Diencephalon (tissue), 1 donor: ENCODE measurements around the gene SH3YL1. TPM values are rescaled to one million over a fixed set of nuclear protein-coding genes. Genes with fewer than 3 reads are reported as not detected.

Experiments
- total RNA-seq: library from RNA; depleted of rRNA; stranded (reverse); fragments of >200 nt; gene quantifications from one replicate; pipeline ENCODE4 v1.2.3, GENCODE V29; 2014

Gene SH3YL1, protein sequence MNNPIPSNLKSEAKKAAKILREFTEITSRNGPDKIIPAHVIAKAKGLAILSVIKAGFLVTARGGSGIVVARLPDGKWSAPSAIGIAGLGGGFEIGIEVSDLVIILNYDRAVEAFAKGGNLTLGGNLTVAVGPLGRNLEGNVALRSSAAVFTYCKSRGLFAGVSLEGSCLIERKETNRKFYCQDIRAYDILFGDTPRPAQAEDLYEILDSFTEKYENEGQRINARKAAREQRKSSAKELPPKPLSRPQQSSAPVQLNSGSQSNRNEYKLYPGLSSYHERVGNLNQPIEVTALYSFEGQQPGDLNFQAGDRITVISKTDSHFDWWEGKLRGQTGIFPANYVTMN
- 78.7 TPM for total RNA-seq

DNA sequence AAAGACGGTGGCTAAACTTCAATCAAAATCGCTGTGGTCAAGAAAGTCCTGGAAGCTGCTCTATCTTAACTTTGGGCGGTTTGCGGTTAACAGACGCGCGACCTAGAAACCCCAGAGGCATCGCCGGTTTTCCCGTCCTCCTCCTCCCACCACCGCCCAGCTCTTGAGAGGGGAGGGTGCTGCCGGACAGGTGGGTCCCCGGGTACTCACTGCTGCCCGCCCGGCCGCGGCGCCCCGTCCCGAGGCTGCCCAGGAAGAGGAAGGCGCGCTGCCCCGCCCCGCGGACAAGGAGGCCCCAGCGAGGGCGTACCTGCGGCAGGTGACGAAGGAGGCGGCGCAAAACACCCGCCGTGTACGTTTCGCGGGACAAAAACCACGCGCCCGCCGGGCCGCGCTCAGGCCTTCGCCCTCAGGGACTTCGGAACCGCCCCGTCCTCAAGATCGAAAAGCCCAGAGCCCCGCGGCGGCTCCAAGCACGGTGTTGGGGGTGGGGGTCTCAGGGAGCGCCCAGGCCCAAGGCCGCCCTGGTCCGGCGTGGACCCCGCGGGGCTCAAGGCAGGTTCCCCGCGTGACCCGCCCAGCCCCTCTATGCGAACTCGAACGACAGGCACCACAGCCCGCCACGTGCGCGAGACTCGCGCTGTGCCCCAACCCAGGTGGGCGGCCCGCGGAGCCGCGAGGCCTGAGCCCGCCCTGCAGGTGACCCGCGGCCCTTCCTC is at the start of gene SH3YL1:
SH3YL1 (minus strand) TSS at position 259 of the 719 bp plus-strand sequence; CDS start at position 211, 48 bp downstream.

DNA sequence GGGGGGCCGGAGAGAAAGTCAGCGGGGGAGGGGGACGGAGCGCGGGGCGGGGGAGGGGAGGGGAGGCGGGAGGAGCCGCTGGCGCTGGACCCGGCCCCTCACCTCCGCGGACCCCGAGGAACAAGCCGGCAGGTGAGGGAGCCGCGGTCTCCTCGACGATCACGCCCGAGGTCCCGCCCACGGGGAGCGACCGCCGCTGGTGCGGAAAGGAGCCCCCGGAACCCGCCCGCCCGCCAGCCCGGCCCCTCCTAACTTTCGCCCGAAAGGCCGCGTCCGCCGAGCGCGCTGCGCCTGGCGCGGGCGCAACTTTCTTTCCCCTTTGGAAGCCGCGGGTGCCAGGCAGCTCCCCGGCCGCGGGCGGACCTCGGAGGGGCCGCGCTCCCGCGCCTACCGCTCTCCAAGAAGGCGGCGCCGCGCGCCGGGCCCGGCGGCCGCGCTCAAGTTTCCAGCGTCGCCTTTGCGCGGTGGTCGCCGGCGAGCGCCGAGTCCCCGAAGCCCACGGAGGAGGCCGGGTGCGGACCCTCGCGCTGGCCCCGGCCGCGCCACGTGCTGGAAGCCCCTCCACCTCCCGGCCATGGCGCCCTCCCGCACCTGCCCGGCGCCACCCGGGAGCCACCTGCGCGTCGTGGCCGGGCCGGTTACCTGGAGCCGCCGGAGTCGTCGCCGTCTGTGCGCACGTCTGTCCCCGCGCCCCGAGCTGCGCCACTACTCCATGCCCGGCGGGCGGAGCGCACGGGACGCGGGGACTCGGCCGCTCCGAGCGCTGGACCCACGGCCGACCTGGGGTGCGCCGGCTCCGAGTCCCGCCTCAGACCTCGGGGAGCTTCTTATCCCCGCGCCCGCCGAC is 24.3 kb upstream of the SH3YL1 start, which contains the start of gene ALKAL2:
ALKAL2 (minus strand) TSS at position 181 of the 847 bp plus-strand sequence. CDS start 256 bp downstream, outside the sequence.

DNA sequence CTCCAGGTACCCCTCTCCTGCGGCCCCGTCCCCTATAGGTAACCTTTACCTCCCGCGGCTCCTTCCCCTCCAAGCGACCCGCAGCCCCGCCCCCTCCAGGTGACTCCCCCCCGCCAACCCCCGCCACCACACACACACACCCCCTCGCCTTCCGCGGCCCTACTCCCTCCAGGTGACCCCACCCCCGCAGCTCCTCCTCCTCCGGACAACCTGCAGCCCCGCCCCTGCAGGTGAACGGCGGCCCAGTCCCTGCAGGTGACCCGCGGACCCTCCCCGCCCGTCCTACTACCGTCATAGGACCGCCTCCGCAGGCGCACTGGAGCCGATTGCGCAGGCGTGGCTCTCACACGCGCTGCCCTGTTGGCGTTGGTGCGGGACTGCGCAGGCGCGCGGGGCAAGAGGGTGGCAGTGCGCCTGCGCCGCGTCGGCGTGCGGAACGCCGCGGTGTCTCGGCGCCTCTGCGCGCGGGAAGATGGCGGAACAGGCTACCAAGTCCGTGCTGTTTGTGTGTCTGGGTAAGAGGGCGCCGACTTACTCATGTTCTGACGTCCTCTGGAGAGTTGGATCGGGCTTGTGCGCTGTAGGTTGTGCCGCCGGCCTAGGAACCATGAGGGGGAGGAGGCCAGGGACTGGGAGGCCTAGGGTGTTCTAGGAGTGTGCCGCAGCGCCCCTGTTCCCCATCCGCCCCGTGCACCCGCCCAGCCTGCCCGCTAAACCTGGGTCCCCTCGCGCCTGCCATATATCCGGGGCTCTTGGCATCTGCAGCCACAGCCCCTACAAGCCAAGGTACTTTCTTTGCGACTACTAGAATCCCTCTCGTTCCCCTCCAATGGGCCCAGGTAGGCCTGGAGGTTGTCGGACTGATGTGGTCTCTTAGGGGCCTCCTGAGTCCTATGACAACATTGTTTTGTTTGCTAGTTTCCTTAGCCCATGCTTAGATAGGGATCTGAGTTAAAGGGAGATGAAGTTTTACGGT is 949 bp upstream of the SH3YL1 start, which contains the start of gene ACP1:
ACP1 (plus strand) TSS at position 455 of the 976 bp plus-strand sequence; CDS start at position 473, 18 bp downstream.

Other genes with a start within 250 kb of the SH3YL1 start
- gene FAM110C, start 217.5 kb downstream of the SH3YL1 start, total RNA-seq, result 2.3 TPM
- gene ACP1, start 915 bp upstream of the SH3YL1 start, total RNA-seq, result 122 TPM
- 1.4 TPM for gene ALKAL2, start 24.1 kb upstream of the SH3YL1 start, total RNA-seq